GM12878 (cell line): Measurements from ENCODE around the gene SERPINE1. TPM values are rescaled to one million over a fixed set of nuclear protein-coding genes. Genes with fewer than 3 reads are reported as not detected.

Source experiments
- ATAC-seq: fragments of 200-7000 bp; cut with Tn5 transposase; 3 replicates; pipeline ENCODE4 v1.9.1; 2020; ENCODE audit warnings: mild to moderate bottlenecking, moderate library complexity
- BruUV-seq: library from RNA; stranded (reverse); fragments of 400-500 nt; replicated peaks from 2 replicates; lab custom pipeline; 2021; lab: Mats Ljungman, UMichigan
- CTCF ChIA-PET: fragments of 300-600 bp; sonication (Branson Sonifier 250); formaldehyde crosslinking; extraction: SDS; loops from one replicate; lab custom pipeline; 2021; ENCODE audit warnings: inconsistent platforms; lab: Yijun Ruan, JAX
- POLR2A ChIA-PET: fragments of 350-600 bp; formaldehyde crosslinking; extraction: SDS; loops from one replicate; lab custom pipeline; 2021; ENCODE audit warnings: inconsistent platforms; lab: Charles Lee
- RAD21 ChIA-PET: fragments of 300-600 bp; sonication (Branson Sonifier 250); formaldehyde crosslinking; loops from one replicate; lab custom pipeline; 2023; ENCODE audit warnings: antibody characterized with exemption; ENCODE audit not compliant: unreplicated experiment; lab: Charles Lee
- SMC1A ChIA-PET: fragments of 300-600 bp; sonication (Branson Sonifier 250); formaldehyde crosslinking; loops from one replicate; lab custom pipeline; 2023; ENCODE audit not compliant: unreplicated experiment, uncharacterized antibody; lab: Charles Lee
- DNase-seq: peaks from one replicate; pipeline ENCODE4 v3.0.0-alpha.2; 2011; ENCODE audit warnings: low read depth, low spot score
- FAIRE-seq: peaks from 3 replicates; lab custom pipeline; 2011; peaks lifted over from hg19 to GRCh38; lab: Jason Lieb, UNC
- H2AFZ ChIP-seq: 2 replicates; pipeline ENCODE4 v1.6.0; 2011; ENCODE audit warnings: low read depth, low read length, control low read depth; ENCODE audit not compliant: control insufficient read depth
- H3K27ac ChIP-seq: 2 replicates; pipeline ENCODE4 v1.5.1; 2011; ENCODE audit warnings: control low read depth; ENCODE audit not compliant: control insufficient read depth, insufficient read depth
- H3K27me3 ChIP-seq, 2 experiments: replicated peaks in 1 of 2; 2 replicates each; pipeline versions ENCODE4 v1.6.0 to v1.6.1; 2011; ENCODE audit warnings: low read length in 1 of 2; ENCODE audit not compliant: control insufficient read depth in 2 of 2, insufficient read depth in 2 of 2
- H3K36me3 ChIP-seq, 2 experiments: 2 replicates each; pipeline ENCODE4 v1.5.1; 2011; ENCODE audit warnings: low read length in 1 of 2; ENCODE audit not compliant: control insufficient read depth in 2 of 2, insufficient read depth in 2 of 2
- H3K4me1 ChIP-seq: 2 replicates; pipeline ENCODE4 v1.6.1; 2011; ENCODE audit warnings: mild to moderate bottlenecking, low read length, moderate library complexity, mixed read lengths; ENCODE audit not compliant: control insufficient read depth, insufficient read depth
- H3K4me2 ChIP-seq: 2 replicates; pipeline ENCODE4 v1.6.0; 2011; ENCODE audit warnings: control low read depth; ENCODE audit not compliant: control insufficient read depth, insufficient read depth
- H3K4me3 ChIP-seq: fragments of 200-600 bp; sonication (generic); 2 replicates; pipeline ENCODE4 v1.5.1; 2016
- H3K79me2 ChIP-seq: 2 replicates; pipeline ENCODE4 v1.6.0; 2011; ENCODE audit warnings: low read length; ENCODE audit not compliant: control insufficient read depth, insufficient read depth
- H3K9ac ChIP-seq: 2 replicates; pipeline ENCODE4 v1.8.0; 2011; ENCODE audit warnings: low read length, control low read depth, mixed read lengths; ENCODE audit not compliant: control insufficient read depth, insufficient read depth
- H3K9me3 ChIP-seq: replicated peaks from 3 replicates; pipeline ENCODE4 v1.5.1; 2011; ENCODE audit warnings: mild to moderate bottlenecking, low read length; ENCODE audit not compliant: control insufficient read depth, insufficient read depth
- H4K20me1 ChIP-seq: 2 replicates; pipeline ENCODE4 v1.6.0; 2011; ENCODE audit not compliant: control insufficient read depth, insufficient read depth
- BRCA1 ChIP-seq: IDR thresholded peaks from 2 replicates; pipeline ENCODE4 v1.6.1; 2011; ENCODE audit warnings: low read depth, low read length, improper control_type of control experiment
- CHD1 ChIP-seq: IDR thresholded peaks from 2 replicates; pipeline ENCODE4 v1.6.1; 2012; ENCODE audit warnings: low read depth, low read length, improper control_type of control experiment
- CHD4 ChIP-seq: fragments of 200-600 bp; sonication (generic); IDR thresholded peaks from 2 replicates; pipeline ENCODE4 v1.6.1; 2016; ENCODE audit warnings: mild to moderate bottlenecking
- CTCF ChIP-seq, 3 experiments: IDR thresholded peaks in 2 of 3; conservative IDR thresholded peaks in 1 of 3; 2 replicates each; pipeline ENCODE4 v1.5.1; 2011; ENCODE audit warnings: low read depth in 3 of 3, low read length in 3 of 3, mild to moderate bottlenecking in 3 of 3, control low read depth in 2 of 3, moderate library complexity in 2 of 3, inconsistent platforms in 1 of 3, mixed read lengths in 1 of 3; ENCODE audit not compliant: control insufficient read depth in 2 of 3, insufficient read depth in 1 of 3; ENCODE audit errors: extremely low read depth in 1 of 3
- EZH2 ChIP-seq: IDR thresholded peaks from 2 replicates; pipeline ENCODE4 v1.6.1; 2012; ENCODE audit warnings: low read depth, mild to moderate bottlenecking, control low read depth, inconsistent platforms, low read length, borderline replicate concordance; ENCODE audit not compliant: control insufficient read depth
- POLR2AphosphoS2 ChIP-seq: IDR thresholded peaks from 2 replicates; pipeline ENCODE4 v1.6.1; 2011; ENCODE audit warnings: low read depth, mild to moderate bottlenecking, low read length, improper control_type of control experiment, moderate library complexity
- ZBTB40 ChIP-seq: fragments of 450-650 bp; IDR thresholded peaks from 2 replicates; pipeline ENCODE4 v1.6.1; 2016; ENCODE audit warnings: mild to moderate bottlenecking, moderate library complexity, borderline replicate concordance
- WGBS: methylation state at CpG from one replicate; pipeline ENCODE4 v1.1.6; 2016; ENCODE audit warnings: low lambda C conversion rate; ENCODE audit not compliant: insufficient replicate concordance, insufficient coverage; ENCODE audit errors: missing lambda C conversion rate; 5-methylcytosine and 5-hydroxymethylcytosine counted together
- in situ Hi-C: fragments of 300-500 bp; cut with MboI; formaldehyde crosslinking; loops from 9 replicates; pipeline ENCODE4 v1.14.3; 2018; ENCODE audit warnings: mixed read lengths
- intact Hi-C: fragments of 100-400 bp; cut with micrococcal nuclease; formaldehyde crosslinking; loops from one replicate; pipeline ENCODE4 v1.14.2; 2022; ENCODE audit not compliant: unreplicated experiment
- polyA plus RNA-seq, 11 experiments: library from polyadenylated mRNA; depleted of rRNA in 4 of 11; unstranded in 6 of 11; stranded (reverse) in 5 of 11; fragments of >200 nt; fragmentation: Nextera tagmentation in 4 of 11; fragmentation: Illumina TruSeq in 1 of 11; extraction: Ambion mirVana in 4 of 11; extraction: Trizol in 1 of 11; gene quantifications; 1 replicate in 1 of 11; 2 replicates in 10 of 11; pipeline versions ENCODE4 v1.2.1 to v1.2.3, GENCODE V29; 2011 to 2016; ENCODE audit warnings: inconsistent platforms in 2 of 11, missing spikeins in 2 of 11, low read depth in 1 of 11
- total RNA-seq, 4 experiments: library from RNA; depleted of rRNA in 3 of 4; stranded (reverse); fragments of >200 nt in 3 of 4; fragmentation: Illumina TruSeq in 1 of 4; extraction: Trizol in 1 of 4; gene quantifications; 2 replicates each; pipeline versions ENCODE4 v1.2.1 to v1.2.3, GENCODE V29; 2013 to 2021

The SERPINE1 gene
- total and polyA plus RNA-seq, 10 of the 15 experiments (the other 5 are each of a cell fraction or from before 2014, with no cell fraction given), result 0.20 to 2.4 (median 0.44) TPM

GRCh38 chr7:101116898-101117297, 10.0 kb upstream of the SERPINE1 start:
- ATAC-seq, result no peak
- no peak overlapping the region for H3K4me3 ChIP-seq
- TF ChIP-seq CHD4, result no peak
- no peak for TF ChIP-seq CHD1
- no peak for TF ChIP-seq BRCA1
- H3K27ac ChIP-seq, result no peak overlapping the region
- H2AFZ ChIP-seq, result no peak overlapping the region
- WGBS, result 36% methylated on average over 10 of the region's 10 CpGs
- CTCF ChIA-PET, result no interaction called here
- no peak overlapping the region for H3K4me2 ChIP-seq
- no peaks in the 10 kb centered on the region for H4K20me1 ChIP-seq
- intact Hi-C loops, result no loop called here
- POLR2A ChIA-PET, result no interaction called here
- no peak for FAIRE-seq
- no peak for DNase-seq
- H3K36me3 ChIP-seq, result no peaks in the 10 kb centered on the region
- H3K79me2 ChIP-seq, result no peaks in the 10 kb centered on the region
- in situ Hi-C loops, result no loop called here
- H3K9me3 ChIP-seq, result no peaks in the 10 kb centered on the region
- SMC1A ChIA-PET, result no interaction called here
- H3K4me1 ChIP-seq, result peaks cover 2% of the 10 kb centered on the region
- BruUV-seq, result no TSS peak
- no peaks in the 10 kb centered on the region for H3K27me3 ChIP-seq
- no peak overlapping the region for H3K9ac ChIP-seq
- RAD21 ChIA-PET, result no interaction called here

- in situ Hi-C loops, result no loop called here
- FAIRE-seq (no peak), ATAC-seq (no peak), DNase-seq (no peak)
- POLR2A ChIA-PET, result interaction anchor here (0.6 to 1.0 kb wide), 2 partner anchors 10 to 323 kb away, joined by 4 read pairs; no protein-coding TSS in a partner anchor
- Histone ChIP-seq H2AFZ (no peak overlapping the region), H3K4me1 (peaks cover 4% of the 10 kb centered on the region), H3K79me2 (no peaks in the 10 kb centered on the region), H3K4me3 (no peak overlapping the region), H3K27ac (no peak overlapping the region), H3K4me2 (no peak overlapping the region), H4K20me1 (no peaks in the 10 kb centered on the region), H3K27me3 (no peaks in the 10 kb centered on the region), H3K9me3 (no peaks in the 10 kb centered on the region), H3K9ac (no peak overlapping the region), H3K36me3 (no peaks in the 10 kb centered on the region)
- SMC1A ChIA-PET, result no interaction called here
- no TSS peak for BruUV-seq
- CTCF ChIA-PET, result interaction anchor here (0.6 to 2.2 kb wide), 3 partner anchors 19 to 173 kb away, joined by 3 to 5 read pairs (median 3); no protein-coding TSS in a partner anchor
- RAD21 ChIA-PET, result no interaction called here
- intact Hi-C loops, result no loop called here
- 9% methylated on average over 3 of the region's 3 CpGs for WGBS
- TF ChIP-seq ZBTB40 (no peak), POLR2AphosphoS2 (no peak), CTCF (IDR thresholded peaks at IDR 0.05 in 2 of 3, conservative IDR thresholded peaks at IDR 0.05 in 1 of 3; ENCODE audit: control insufficient read depth in 2 of 3, extremely low read depth in 1 of 3, insufficient read depth in 1 of 3, low read depth in 3 of 3, low read length in 3 of 3) (no peak), EZH2 (no peak)
Observed at GRCh38 chr7:101118856-101119255, 8.0 kb upstream of the SERPINE1 start.
